Trophoblast cell (in vitro differentiated cells and primary cell): ENCODE measurements around the gene UGT3A2.

ENCODE experiments used
- DNase-seq, 2 donors: peaks; one replicate each; pipeline ENCODE4 v3.0.0-alpha.2; 2016
- H2AFZ ChIP-seq: 2 replicates; pipeline ENCODE4 v1.6.1; 2013; ENCODE audit warnings: low read length, moderate library complexity, mild to moderate bottlenecking; ENCODE audit not compliant: insufficient read depth, poor library complexity
- H2AK5ac ChIP-seq: 2 replicates; pipeline ENCODE4 v1.6.1; 2013; ENCODE audit warnings: mild to moderate bottlenecking, low read length
- H2BK120ac ChIP-seq: 2 replicates; pipeline ENCODE4 v1.6.1; 2013; ENCODE audit warnings: low read length, mild to moderate bottlenecking, moderate library complexity; ENCODE audit not compliant: insufficient read depth, poor library complexity
- H2BK12ac ChIP-seq: 2 replicates; pipeline ENCODE4 v1.6.1; 2013; ENCODE audit warnings: mild to moderate bottlenecking, low read length, moderate library complexity
- H2BK5ac ChIP-seq: 2 replicates; pipeline ENCODE4 v1.6.1; 2013; ENCODE audit warnings: low read length, low read depth, moderate library complexity, mild to moderate bottlenecking; ENCODE audit not compliant: poor library complexity
- H3K14ac ChIP-seq: 2 replicates; pipeline ENCODE4 v1.6.1; 2013; ENCODE audit warnings: mild to moderate bottlenecking, low read length
- H3K18ac ChIP-seq: 2 replicates; pipeline ENCODE4 v1.6.1; 2013; ENCODE audit warnings: mild to moderate bottlenecking, low read length
- H3K23ac ChIP-seq: 2 replicates; pipeline ENCODE4 v1.6.1; 2013; ENCODE audit warnings: low read length
- H3K27ac ChIP-seq: 2 replicates; pipeline ENCODE4 v1.5.1; 2013; ENCODE audit warnings: low read depth, mild to moderate bottlenecking, inconsistent platforms, low read length, moderate library complexity
- H3K27me3 ChIP-seq: 2 replicates; pipeline ENCODE4 v1.6.1; 2013; ENCODE audit warnings: inconsistent platforms, mild to moderate bottlenecking, low read length, moderate library complexity; ENCODE audit not compliant: insufficient read depth
- H3K36me3 ChIP-seq, 2 experiments: 1 replicate in 1 of 2; 2 replicates in 1 of 2; pipeline ENCODE4 v1.6.1; 2013; ENCODE audit warnings: low read length in 2 of 2, mild to moderate bottlenecking in 2 of 2, moderate library complexity in 1 of 2; ENCODE audit not compliant: insufficient read depth in 2 of 2, control insufficient read depth in 1 of 2
- H3K4ac ChIP-seq: 2 replicates; pipeline ENCODE4 v1.6.1; 2013; ENCODE audit warnings: low read depth, mild to moderate bottlenecking, low read length, moderate library complexity
- H3K4me1 ChIP-seq, 2 experiments: 1 replicate in 1 of 2; 2 replicates in 1 of 2; pipeline ENCODE4 v1.6.1; 2013; ENCODE audit warnings: low read length in 2 of 2, mild to moderate bottlenecking in 2 of 2, moderate library complexity in 1 of 2; ENCODE audit not compliant: insufficient read depth in 2 of 2, control insufficient read depth in 1 of 2
- H3K4me2 ChIP-seq: 2 replicates; pipeline ENCODE4 v1.6.1; 2013; ENCODE audit warnings: inconsistent platforms, mild to moderate bottlenecking, low read length, moderate library complexity
- H3K4me3 ChIP-seq: 2 replicates; pipeline ENCODE4 v1.5.1; 2013; ENCODE audit warnings: mild to moderate bottlenecking, low read depth, low read length, inconsistent platforms
- H3K79me1 ChIP-seq: one replicate; pipeline ENCODE4 v1.6.1; 2013; ENCODE audit warnings: low read length
- H3K79me2 ChIP-seq: 2 replicates; pipeline ENCODE4 v1.6.1; 2013; ENCODE audit warnings: low read length, mild to moderate bottlenecking; ENCODE audit not compliant: control insufficient read depth, insufficient read depth, poor library complexity
- H3K9ac ChIP-seq: 2 replicates; pipeline ENCODE4 v1.6.1; 2013; ENCODE audit warnings: mild to moderate bottlenecking, low read length
- H3K9me3 ChIP-seq: 2 replicates; pipeline ENCODE4 v1.6.1; 2013; ENCODE audit warnings: low read depth, mild to moderate bottlenecking, control low read depth, inconsistent platforms, low read length; ENCODE audit not compliant: insufficient read depth
- H4K12ac ChIP-seq: 2 replicates; pipeline ENCODE4 v1.6.1; 2013; ENCODE audit warnings: low read depth, mild to moderate bottlenecking, low read length, moderate library complexity
- H4K8ac ChIP-seq: 2 replicates; pipeline ENCODE4 v1.6.1; 2013; ENCODE audit warnings: low read depth, mild to moderate bottlenecking, low read length, moderate library complexity
- H4K91ac ChIP-seq: one replicate; pipeline ENCODE4 v1.6.1; 2013; ENCODE audit warnings: low read depth, mild to moderate bottlenecking, low read length, moderate library complexity
- WGBS: extraction: QIAGEN DNeasy Blood & Tissue Kit; methylation state at CpG from one replicate; pipeline ENCODE4 v1.1.7; 2013; ENCODE audit warnings: missing lambda C conversion rate; ENCODE audit not compliant: insufficient read length, insufficient coverage; ENCODE audit errors: extremely low coverage; 5-methylcytosine and 5-hydroxymethylcytosine counted together

Gene UGT3A2

DNA sequence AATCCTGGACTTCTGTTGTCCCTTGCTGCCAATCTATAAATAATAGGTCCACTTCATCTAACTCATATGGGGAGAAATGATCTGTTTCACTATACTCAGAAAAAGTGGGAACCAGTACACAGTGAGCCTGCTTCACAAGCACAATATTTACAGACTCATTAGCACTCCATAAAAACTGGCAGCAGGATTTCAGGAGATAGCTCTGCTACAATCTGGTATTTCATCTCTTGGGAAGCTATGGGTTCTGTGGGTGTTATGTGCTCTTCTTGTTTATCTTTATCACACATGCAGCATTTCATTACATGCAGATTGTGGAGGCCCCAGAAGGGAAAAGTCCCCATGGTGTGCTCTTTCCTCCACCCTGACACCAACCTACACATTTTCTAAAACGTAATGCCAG is 33.2 kb downstream of the UGT3A2 start:
- no CpG with 5 or more reads among the region's 1 CpG for WGBS
- no peak overlapping the region for H3K14ac ChIP-seq
- no peaks in the 10 kb centered on the region for H3K27me3 ChIP-seq

DNA sequence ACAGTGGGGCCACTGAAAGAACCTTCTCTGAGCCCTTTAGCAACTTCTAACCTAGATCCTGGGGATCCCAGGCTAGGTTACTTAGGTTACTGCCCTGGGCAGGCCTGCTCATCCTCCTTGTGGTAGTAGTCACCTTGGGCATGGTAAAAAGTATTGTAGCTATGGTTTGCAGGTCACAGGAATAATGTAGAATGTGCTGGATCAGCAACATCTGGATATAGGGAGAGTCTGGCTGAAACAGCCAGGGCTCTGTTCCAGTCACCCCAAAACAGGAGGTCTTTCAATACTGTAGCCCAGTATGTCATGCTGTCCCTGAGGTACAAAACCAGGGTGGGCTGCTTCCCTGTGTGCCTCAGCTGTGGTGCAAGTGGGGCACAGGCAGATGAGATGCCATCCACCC is 33.6 kb downstream of the UGT3A2 start:
- Histone ChIP-seq H4K8ac (no peak overlapping the region), H3K9me3 (peaks cover 4% of the 10 kb centered on the region), H2AFZ (no peak overlapping the region), H3K36me3 (no peaks in the 10 kb centered on the region), H4K91ac (no peak overlapping the region), H3K27ac (no peak overlapping the region), H2BK120ac (no peak overlapping the region), H3K23ac (no peak overlapping the region), H2BK12ac (no peak overlapping the region), H3K4me1 (no peaks in the 10 kb centered on the region), H3K18ac (no peak overlapping the region), H3K79me1 (no peaks in the 10 kb centered on the region), H3K79me2 (no peaks in the 10 kb centered on the region), H3K9ac (peak overlapping the region; percentile 32), H2AK5ac (no peak overlapping the region), H4K12ac (no peak overlapping the region), H3K27me3 (no peaks in the 10 kb centered on the region), H3K4me3 (no peak overlapping the region), H3K14ac (no peak overlapping the region), H3K4me2 (no peak overlapping the region), H3K4ac (no peak overlapping the region), H2BK5ac (no peak overlapping the region)
- no peak for DNase-seq

More for the DNA sequence above, 33.2 kb downstream of the UGT3A2 start:
- H4K8ac ChIP-seq = no peak overlapping the region
- no peak overlapping the region for H3K27ac ChIP-seq
- no peak overlapping the region for H2AK5ac ChIP-seq
- no peak overlapping the region for H3K4me3 ChIP-seq
- no peak overlapping the region for H4K12ac ChIP-seq
- no peak overlapping the region for H3K4me2 ChIP-seq
- no peaks in the 10 kb centered on the region for H3K79me1 ChIP-seq
- H2AFZ ChIP-seq = no peak overlapping the region
- H3K79me2 ChIP-seq = no peaks in the 10 kb centered on the region
- no peak overlapping the region for H3K9ac ChIP-seq
- H3K9me3 ChIP-seq = peaks cover 4% of the 10 kb centered on the region
- H3K23ac ChIP-seq = no peak overlapping the region
- H3K18ac ChIP-seq = no peak overlapping the region
- H2BK12ac ChIP-seq = no peak overlapping the region
- DNase-seq = peak in 1 of 2 donors; percentile 14
- H3K4me1 ChIP-seq = no peaks in the 10 kb centered on the region
- no peaks in the 10 kb centered on the region for H3K36me3 ChIP-seq
- H3K4ac ChIP-seq = no peak overlapping the region
- H2BK120ac ChIP-seq = no peak overlapping the region
- H2BK5ac ChIP-seq = no peak overlapping the region
- H4K91ac ChIP-seq = no peak overlapping the region

DNA sequence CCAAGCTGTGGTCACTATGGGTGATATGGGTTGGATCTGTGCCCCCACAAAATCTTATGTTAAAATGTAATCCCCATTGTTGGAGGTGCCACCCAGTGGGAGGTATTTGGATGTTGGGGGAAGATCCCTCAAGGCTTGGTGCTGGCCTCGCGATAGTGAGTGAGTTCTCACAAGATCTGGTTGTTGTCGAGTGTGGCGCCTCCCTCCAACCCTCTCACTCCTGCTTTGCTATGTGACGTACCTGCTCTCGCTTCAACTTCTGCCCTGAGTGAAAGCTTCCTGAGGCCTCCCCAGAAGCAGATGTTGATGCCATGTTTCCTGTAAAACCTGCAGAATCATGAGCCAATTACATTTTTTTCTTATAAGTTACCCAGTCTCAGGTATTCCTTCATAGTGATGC is 35.5 kb downstream of the UGT3A2 start:
- no peak overlapping the region for H2BK5ac ChIP-seq
- no peak overlapping the region for H3K4ac ChIP-seq
- DNase-seq = no peak
- H4K8ac ChIP-seq = no peak overlapping the region
- no peak overlapping the region for H2BK12ac ChIP-seq
- H4K91ac ChIP-seq = no peak overlapping the region
- no peak overlapping the region for H2AK5ac ChIP-seq
- no CpG with 5 or more reads among the region's 6 CpGs for WGBS
- no peak overlapping the region for H2AFZ ChIP-seq
- no peak overlapping the region for H3K9ac ChIP-seq
- H3K27me3 ChIP-seq = no peaks in the 10 kb centered on the region
- no peak overlapping the region for H3K23ac ChIP-seq
- H3K4me2 ChIP-seq = no peak overlapping the region
- H3K79me1 ChIP-seq = no peaks in the 10 kb centered on the region
- H3K27ac ChIP-seq = no peak overlapping the region
- no peak overlapping the region for H3K18ac ChIP-seq
- H3K79me2 ChIP-seq = no peaks in the 10 kb centered on the region
- no peaks in the 10 kb centered on the region for H3K4me1 ChIP-seq
- H3K9me3 ChIP-seq = peaks cover 4% of the 10 kb centered on the region
- no peak overlapping the region for H2BK120ac ChIP-seq
- H3K36me3 ChIP-seq = no peaks in the 10 kb centered on the region
- no peak overlapping the region for H3K14ac ChIP-seq
- H3K4me3 ChIP-seq = no peak overlapping the region
- H4K12ac ChIP-seq = no peak overlapping the region

DNA sequence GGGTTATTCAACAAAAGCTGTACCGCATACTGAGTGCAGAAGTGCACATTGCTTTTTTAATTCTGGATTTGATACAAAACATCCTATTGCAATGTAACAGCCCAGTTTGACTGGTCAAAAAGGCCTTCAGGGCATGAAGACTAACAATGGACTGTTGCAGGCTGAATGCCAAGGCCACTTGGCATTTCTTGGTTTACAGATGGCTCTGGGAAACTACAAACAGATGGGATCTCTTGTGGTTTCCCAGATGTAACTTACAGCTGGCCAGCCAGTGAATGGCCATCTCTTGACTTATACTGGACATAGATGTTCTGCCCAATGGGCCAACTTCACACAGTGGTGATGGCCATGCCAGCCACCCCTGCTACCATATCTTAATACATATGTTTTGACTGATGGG is 36.8 kb downstream of the UGT3A2 start:
- Histone ChIP-seq H2BK5ac (no peak overlapping the region), H3K36me3 (no peaks in the 10 kb centered on the region), H4K12ac (no peak overlapping the region), H3K79me1 (no peaks in the 10 kb centered on the region), H3K4ac (no peak overlapping the region), H3K27me3 (no peaks in the 10 kb centered on the region), H2AK5ac (no peak overlapping the region), H2AFZ (no peak overlapping the region), H3K18ac (no peak overlapping the region), H4K91ac (no peak overlapping the region), H3K4me1 (no peaks in the 10 kb centered on the region), H3K14ac (no peak overlapping the region), H3K9me3 (peaks cover 4% of the 10 kb centered on the region), H2BK120ac (no peak overlapping the region), H3K4me3 (no peak overlapping the region), H3K79me2 (no peaks in the 10 kb centered on the region), H2BK12ac (no peak overlapping the region), H3K4me2 (no peak overlapping the region), H3K9ac (no peak overlapping the region), H4K8ac (no peak overlapping the region), H3K23ac (no peak overlapping the region), H3K27ac (no peak overlapping the region)
- WGBS = no CpG with 5 or more reads among the region's 1 CpG
- DNase-seq = no peak
